HG02759 (cell line): Measurements from ENCODE around the gene EXD1.

Source experiments
- ATAC-seq: cut with Tn5 transposase; IDR thresholded peaks from one replicate; pipeline ENCODE4 v1.9.1; 2021; ENCODE audit warnings: mild to moderate bottlenecking, moderate library complexity; ENCODE audit not compliant: unreplicated experiment

Gene EXD1

DNA sequence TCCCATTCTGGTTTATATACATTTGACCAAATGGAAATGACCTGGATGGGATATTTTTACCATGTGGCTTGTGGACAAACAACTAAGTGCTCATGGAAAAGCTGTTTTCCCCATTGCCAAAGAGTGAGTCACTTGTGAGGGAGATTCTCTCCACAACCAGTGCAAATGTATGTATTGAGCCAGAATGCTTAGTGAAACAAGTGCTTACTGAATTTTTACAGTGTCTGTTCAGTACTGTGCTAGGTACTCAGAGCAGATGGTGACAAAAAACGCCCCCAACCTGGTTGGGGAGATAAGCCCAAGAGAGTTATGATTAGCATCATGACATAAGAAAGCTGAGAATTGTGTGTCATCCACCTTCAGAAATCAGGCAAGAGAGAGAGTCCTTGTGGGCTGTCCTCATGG is 2.8 kb upstream of the EXD1 start:
- no peak for ATAC-seq

DNA sequence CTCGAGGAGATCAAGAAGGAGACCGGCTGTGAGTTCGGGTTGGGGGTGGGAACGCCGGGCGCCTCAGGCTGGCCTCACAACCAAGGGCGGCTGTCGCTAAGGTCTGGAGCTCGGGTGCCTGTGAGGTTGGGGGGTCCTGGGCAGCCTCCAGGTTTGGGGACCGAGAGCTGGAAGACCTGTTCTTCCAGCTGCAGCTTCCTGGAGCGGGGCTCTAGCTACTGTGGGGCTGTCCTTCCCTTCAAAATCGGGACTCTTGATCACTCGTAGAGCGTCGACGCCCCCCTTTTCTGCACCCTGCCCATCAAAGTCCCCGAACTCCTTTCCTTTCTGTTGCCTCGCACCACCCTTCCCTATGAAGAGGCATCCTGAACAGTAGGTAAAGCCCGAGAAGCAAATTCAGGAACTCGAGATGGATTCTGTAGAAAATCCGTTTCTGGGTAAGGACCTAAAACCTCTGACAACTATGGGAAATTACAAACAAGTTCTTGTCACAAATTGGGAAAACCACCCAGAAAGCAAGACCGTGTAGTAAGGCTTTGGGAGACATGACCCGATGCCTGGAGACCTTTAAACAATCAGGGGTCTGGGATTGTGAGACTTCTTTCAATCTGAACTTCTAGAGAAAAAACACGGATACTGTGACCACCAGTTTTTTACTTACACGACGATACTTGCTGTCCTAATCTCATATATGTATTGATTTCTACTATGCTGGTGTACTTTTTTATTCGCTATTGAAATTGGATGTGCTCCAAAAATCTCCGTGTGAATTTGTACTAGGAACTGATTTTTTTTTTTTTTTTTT is 1.1 kb upstream of the EXD1 start:
- ATAC-seq: peak; percentile 46

DNA sequence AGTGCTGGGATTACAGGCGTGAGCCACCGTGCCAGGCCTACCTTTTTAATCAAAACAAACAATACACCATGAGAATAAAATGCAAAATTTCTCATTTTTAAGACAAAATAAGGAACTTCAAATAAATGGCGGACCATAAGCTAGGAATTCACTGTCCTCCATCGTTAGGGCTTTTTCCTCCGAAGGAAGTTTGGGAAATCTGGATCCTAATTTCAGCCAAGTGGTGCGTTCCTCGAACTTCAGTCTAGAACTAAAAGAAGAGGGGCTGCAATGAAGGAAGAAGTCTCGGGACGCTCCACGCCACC is 260 bp downstream of the EXD1 start:
- no peak for ATAC-seq

DNA sequence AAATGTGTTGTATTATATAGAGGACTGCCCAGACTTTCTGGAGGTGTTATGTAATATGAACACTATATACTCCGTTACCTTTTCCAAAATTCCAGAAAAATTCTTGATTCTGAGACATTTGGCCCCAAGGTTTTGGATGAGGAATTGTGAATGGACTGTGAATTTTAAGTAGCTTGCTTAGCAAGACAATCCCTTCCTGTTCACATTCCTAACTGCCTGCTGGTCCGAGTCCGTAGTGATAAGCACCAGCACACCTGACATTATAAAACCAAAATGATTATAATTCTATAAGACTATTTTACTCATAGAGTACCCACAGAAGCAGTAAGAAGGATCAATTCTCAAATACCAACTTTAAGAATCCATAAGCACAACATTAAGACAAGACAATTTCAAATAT is 11.2 kb downstream of the EXD1 start:
- no peak for ATAC-seq

DNA sequence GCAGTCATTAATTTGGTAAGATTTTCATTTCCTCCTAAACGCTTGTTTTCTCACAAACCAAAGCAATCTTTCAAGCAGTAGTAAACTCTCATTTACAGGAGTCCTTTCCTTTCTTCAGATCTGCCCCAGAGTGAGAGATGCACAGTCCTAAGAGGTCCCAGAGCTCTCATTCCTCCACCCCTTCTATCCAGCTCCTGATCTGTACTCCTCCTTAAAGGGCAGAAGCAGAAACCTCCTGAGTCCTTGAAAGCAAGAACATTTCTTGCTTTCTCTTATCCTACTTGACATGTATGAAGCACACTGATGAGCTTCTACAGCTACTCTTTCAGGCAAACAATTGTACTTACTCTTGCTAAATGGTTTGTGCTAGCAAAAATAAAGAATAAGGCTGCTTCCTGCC is 11.7 kb downstream of the EXD1 start:
- no peak for ATAC-seq

DNA sequence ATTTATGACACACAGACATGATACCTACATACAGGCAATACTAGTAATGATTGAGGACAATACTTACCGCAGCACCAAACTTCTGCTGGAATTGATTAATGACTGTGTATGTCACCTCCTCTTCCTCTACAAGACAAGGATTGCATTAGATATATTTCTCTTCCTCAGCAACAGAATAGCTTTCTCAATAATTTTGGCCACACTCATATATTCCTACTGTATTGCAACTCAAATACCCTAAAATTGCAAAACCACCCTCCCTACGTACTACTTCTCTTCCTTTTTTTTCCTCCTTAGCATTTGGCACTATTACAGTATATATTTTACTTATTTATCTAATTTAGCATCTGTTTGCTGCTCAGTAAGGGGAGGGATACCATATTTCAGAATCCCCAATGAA is 14.8 kb downstream of the EXD1 start:
- ATAC-seq: no peak

DNA sequence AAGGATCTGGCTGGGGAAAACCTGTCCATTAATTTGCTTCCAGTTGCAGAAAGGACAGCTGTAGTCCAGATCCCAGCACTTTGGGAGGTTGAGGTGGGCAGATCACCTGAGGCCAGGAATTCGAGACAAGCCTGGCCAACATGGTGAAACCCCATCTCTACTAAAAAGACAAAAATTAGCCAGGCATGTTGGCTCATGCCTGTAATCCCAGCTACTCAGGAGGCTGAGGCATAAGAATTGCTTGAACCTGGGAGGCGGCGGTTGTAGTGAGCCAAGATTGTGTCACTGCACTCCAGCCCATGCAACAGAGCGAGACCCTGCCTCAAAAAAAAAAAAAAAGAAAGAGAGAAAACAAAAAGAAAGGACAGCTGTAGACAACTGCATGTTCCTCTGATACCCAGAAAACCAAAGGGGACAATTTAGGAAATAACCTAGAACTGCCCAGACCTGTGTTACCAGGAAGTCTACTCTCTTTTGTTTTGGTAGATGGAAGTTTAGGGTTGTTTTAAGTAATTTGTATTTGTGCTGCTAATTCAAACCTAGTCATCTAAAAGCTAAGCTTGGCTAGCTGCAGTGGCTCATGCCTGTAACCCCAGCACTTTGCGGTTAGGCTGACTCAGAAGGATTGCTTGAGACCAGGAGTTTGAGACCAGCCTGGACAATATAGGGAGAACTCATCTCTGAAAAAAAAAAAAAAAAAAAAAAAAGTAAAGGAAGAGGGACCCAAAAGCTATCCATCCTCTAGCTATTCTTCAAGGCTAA is 22.7 kb downstream of the EXD1 start:
- no peak for ATAC-seq

DNA sequence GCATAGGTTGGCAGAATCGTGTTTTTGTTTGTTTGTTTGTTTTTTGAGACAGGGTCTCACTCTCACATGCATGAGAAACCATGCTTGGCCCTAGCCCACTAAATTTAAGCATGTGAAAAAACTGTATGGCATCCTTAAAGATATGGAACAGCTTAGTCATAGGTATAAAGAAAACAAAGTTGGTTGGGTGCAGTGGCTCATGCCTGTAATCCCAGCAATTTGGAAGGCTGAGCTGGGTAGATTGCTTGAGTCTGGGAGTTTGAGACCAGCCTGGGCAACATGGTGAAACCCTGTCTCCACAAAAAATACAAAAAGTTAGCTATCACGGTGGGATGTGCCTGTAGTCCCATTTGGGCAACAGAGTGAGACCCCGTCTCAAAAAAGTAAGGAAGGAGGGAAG is 25.2 kb downstream of the EXD1 start:
- no peak for ATAC-seq

DNA sequence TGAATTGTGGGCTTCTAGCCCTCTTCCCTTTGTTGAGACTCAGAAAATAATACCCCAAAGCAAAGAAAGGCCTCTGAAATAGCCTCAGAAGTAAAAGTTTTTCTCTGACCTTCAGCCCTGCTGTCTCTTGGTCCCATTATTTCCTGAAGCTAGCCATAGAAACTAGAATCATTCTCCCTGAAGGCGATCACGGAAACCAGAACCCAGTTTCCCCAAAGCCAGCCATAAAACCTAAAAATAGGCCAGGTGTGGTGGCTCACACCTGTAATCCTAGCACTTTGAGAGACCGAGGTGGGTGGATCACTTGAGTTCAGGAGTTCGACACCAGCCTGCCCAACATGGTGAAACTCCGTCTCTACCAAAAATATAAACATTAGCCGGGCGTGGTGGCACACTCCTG is 27.2 kb downstream of the EXD1 start:
- no peak for ATAC-seq

DNA sequence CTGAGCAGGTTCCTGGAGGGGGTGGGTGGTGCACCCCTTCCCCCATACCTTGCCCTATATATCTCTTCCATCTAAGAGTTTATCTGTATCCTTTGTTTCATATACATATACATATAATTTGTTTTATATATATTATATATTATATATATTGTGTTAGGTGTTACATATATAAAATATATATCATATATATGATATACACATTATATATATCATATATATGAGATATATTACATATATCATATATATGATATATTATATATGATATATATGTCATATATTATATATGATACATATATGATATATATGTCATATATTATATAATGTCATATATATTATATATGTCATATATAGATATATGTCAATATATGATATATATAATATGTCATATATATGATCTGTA is 31.1 kb downstream of the EXD1 start:
- no peak for ATAC-seq

DNA sequence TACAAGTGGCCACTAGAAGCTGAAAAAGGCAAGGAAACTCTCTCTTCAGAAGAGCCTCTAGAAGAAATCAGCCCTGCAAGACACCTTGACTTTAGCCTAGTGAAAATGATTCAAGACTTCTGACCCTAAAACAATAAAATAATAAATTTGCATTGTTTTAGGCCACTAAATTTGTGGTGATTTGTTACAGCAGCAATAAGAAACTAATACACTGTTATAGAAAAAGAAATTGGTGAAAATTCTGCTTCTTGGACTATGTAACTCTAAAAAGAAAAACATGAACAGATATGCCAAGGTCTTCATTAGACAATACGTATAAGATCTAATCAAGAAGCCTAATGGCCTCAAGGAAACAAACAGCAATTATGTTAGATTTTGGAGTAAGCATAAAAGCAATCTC is 36.1 kb downstream of the EXD1 start:
- no peak for ATAC-seq

DNA sequence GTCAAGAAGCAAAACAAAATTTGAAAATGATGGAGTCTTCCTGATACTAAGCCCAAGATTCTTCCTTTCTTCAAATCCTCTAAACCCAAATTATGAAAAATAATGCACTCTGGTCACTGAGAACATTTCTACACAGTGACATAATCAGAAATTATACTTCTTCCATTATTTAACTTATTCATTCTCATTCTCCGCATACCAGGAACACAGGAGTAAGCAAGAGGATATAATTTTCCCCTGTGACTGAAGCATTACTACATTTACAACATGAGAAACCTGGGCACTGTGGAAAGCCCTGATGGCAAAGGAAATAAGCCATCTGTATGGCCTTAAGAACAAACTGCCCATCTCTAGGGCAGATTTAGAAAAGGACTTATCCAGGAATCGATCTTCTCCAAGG is 47.0 kb downstream of the EXD1 start:
- ATAC-seq: no peak

DNA sequence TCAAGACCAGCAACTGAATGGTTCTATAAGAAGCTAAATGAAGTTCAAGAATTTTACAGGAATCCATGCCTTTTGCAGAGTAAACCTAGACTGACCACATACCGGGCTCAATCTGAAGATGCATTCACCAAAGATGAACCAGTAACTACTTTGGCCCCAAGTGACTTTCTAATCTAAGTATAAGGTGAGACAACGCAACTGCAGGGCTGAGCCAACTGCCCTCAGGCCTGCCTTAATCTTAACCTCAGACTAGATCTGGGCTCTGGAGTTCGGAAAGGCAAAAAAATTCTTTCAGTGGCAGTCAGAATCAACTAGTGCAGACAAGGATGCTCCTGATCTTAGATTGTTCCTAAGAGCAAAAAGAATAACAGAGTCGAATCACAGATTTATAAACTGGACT is 48.3 kb downstream of the EXD1 start:
- no peak for ATAC-seq

DNA sequence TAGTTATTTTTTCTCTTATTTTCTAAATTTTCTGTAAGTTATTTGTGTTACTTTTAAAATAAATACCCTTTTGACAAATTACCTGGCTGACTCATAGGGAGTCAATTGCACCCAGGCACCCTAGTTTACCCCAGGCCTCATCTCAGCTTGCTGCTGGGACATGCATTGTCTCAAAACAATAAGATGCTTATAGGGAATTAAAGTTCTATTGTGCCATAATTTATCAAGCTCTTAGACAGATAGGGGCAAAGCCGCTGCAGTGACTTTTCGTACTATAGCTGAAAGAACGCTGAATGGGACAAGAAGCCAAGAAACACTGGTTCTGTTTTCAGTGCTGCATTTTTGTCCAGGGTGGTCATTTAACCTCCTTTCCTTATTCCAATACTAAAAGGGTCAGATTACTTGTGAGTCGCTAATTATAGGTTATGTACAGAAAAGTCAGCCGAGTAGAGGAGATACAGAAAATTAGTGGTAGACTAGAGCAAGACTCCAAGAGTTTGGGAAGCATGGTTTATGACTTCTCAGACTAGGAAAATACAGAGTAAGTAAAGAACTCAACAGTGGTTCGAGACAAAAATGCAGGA is 50.3 kb downstream of the EXD1 start:
- ATAC-seq: no peak

DNA sequence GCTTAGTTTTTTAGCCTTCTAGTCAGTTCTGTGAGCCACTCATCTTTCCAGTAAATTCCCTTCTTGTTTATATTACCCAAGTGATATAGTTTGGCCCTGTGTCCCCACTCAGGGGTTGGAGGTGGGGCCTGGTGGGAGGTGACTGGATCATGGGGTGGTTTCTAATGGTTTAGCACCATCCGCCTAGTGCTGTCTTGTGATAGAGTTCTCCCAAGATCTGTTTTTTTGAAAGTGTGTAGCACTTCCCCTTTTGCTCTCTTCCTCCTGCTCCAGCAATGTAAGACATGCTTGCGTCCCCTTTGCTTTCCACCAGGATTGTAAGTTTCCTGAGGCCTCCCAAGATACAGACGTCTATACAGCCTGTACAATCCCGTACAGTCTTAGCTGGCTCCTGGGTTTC is 60.8 kb downstream of the EXD1 start:
- no peak for ATAC-seq

DNA sequence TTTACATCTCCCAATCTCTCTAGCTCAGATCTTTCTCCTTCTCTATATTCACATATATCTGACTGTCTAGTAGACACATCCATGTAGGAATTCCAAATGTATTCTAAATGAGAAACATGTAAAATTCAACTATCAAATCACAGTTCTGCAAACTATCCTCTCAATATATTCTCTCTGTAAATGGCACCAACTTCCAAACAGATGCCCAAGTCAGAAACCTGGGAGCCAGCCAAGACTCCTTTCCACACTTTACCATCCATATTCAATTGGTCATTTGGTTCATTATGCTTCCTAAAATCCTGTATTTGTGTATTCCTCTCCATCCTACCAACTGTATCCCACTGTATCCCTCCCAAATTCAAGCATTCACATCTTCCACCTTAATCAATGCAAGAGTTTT is 61.5 kb downstream of the EXD1 start:
- no peak for ATAC-seq

DNA sequence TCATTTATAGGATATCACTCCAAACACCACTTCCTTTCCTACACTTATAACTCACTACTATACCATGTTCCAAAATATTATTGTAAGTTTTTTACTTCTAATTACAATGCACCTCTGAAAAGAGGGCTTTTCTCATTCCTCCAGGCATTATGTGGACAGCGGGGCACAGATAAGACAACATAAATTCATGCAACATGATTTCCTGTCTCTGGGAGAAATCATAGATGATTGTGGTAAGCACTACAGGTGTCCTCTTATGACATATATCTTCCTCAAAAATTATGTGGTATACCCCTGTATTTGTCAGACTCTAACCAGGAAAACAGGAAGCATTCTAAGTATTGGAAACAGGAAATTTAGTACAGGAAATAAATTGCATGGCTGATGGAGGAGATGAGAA is 68.8 kb downstream of the EXD1 start:
- no peak for ATAC-seq

DNA sequence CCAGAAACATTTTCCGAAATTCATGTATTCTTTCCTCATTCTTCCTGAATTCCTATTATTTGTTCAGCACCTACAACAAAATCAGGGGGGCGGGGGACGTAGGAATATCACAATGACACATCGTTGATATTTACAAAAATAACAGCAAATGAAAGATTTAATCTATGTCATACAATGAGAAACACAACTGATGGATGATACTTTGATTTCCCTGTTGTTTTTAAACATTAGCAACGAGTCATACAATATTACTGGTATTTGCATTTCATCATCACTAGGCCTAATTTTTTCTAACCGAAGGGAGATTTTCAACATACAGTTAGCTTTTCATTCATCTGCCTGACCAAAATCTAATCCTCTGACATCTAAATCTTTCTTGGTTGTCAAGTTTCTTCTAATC is 69.2 kb downstream of the EXD1 start:
- ATAC-seq: no peak

DNA sequence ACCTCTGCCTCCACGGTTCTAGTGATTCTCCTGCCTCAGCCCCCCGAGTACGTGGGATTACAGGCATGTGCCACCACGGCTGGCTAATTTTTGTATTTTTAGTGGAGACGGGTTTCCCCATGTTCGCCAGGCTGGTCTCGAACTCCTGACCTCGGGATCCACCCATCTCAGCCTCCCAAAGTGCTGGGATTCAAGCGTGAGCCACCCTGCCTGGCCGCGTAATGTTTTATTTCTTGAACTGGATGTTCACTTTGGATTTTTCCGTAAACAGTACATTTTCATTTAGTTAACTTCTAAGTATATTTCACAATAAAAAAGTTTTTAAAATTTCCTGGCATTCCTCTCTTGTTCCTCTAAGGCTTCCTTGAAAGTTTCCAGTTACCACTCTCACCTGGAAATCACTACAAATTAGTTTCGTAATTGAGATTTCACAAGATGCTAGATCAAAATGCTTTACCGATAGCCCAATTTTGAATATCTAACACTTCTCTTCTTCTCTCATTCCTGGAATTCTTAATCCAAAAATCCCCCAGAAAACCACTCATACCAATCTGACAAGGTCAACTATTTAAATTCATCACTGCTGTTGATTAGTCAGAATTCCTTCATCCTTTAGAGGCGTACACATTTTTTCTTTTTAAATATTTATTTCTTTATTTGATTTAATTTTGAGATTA is 69.8 kb downstream of the EXD1 start:
- ATAC-seq: no peak

DNA sequence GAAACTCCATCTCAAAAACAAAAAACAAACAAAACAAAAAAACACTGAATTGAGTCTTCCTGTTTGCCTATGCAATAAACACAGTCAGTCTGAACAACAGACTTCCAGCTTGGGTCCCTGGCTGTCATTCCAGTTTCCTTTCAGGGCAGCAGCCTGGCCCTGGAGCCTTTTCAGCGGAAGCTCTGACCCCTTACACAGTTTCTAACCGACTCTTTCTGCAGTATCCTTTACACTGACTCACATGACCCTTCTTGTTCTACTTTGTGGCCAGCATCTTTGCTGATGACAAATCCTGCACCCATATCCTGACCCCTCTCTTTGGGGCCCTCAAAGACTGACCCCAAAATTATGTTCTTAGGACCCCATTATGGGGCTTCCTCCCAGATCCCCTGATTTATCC is 76.1 kb downstream of the EXD1 start:
- no peak for ATAC-seq

DNA sequence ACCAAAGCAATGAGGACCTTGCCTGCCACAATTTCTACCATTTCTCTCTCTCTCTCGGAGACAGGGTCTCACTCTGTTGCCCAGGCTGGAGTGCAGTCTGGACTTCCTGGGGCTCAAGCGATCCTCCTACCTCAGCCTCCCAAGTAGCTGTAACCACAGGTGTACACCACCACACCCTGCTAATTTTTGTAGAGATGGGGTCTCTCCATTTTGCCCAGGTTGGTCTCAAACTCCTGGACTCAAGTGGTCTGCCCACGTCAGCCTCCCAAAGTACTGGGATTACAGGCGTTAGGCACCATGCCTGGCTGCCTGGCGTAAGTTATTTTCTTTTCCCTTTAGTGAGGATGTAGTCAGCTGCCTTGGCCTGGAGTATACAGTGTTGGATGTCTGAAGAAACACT is 76.8 kb downstream of the EXD1 start:
- no peak for ATAC-seq

DNA sequence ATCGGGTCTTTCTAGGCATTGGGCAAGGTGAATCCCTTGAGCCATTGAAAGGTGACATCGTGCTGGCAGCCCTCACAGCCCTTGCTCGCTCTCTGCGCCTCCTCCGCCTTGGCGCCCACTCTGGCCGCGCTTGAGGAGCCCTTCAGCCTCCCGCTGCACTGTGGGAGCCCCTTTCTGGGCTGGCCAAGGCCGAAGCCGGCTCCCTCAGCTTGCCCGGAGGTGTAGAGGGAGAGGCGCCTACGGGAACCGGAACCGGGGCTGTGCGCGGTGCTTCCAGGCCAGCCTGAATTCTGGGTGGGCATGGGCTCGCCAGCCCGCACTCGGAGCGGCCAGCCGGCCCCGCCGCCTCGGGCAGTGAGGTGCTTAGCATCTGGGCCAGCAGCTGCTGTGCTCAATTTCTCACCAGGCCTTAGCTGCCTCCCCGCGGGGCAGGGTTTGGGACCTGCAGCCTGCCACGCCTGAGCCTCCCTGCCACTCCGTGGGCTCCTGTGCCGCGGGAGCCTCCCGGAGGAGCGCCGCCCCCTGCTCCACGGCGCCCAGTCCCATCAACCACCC is 79.0 kb downstream of the EXD1 start:
- ATAC-seq: no peak
